GM20431 (cell line): ENCODE measurements around the gene MAP4K1.

Experiments
- in situ Hi-C: fragments of 300-500 bp; cut with MseI, MboI; formaldehyde crosslinking; loops from one replicate; pipeline ENCODE4 v1.15.0; 2020; ENCODE audit warnings: low sequenced_read_pairs; ENCODE audit not compliant: unreplicated experiment

Gene MAP4K1

DNA sequence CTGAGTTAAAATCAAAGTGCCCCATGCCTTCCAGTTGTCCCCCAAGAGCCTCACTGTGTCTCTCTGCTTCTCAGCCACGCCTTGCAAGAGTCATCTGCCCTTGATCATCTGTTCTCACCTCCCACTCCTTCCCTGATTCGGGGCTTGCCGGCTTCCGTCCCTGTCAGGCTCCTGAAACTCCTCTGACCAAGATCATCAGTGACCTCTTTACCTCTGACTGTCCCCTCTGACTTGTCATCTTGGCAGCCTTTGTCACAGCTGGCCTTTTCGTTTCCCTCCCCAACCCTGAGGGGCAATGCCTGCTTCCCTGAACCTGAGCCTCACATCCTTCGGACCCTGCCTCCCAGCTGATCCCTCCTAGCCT lies 66.3 kb downstream of the MAP4K1 start:
- in situ Hi-C loops: no loop called here

DNA sequence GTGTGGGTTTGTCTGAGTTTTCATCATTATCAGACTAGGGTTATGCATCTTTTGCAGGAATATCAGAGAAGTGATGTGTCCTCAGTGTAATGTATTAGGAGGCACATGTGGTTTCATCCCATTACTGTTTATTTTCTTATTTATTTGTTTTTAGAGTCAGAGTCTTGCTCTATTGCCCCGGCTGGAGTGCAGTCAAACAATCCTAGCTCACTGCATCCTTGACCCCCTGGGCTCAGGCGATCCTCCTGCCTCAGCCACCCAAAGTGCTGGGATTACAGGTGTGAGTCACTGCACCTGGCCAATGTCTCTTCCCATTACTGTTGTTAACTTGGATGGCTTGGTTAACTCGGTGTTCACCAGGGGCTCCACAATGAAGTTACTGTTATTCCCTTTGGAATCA lies 67.4 kb downstream of the MAP4K1 start:
- in situ Hi-C loops: no loop called here

DNA sequence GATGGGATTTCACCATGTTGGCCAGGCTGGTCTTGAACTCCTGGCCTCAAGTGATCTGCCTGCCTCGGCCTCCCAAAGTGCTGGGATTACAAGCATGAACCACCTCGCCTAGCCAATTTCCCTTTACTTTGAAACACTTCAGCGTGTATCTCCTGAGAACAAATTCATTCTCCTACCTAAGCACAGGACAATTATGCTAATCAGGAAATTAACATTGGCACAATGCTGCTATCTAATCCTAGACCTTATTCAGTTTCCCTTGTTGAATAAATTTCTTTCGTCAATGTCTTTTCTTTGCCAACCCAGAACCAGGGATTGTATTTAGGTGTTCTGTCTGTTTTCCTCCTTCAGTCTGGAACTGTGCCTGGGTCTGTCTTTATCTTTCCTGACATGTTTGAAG lies 67.8 kb downstream of the MAP4K1 start:
- in situ Hi-C loops: loop anchor here (5.0 kb wide), 1 partner anchor 82 kb away; no protein-coding TSS in a partner anchor

DNA sequence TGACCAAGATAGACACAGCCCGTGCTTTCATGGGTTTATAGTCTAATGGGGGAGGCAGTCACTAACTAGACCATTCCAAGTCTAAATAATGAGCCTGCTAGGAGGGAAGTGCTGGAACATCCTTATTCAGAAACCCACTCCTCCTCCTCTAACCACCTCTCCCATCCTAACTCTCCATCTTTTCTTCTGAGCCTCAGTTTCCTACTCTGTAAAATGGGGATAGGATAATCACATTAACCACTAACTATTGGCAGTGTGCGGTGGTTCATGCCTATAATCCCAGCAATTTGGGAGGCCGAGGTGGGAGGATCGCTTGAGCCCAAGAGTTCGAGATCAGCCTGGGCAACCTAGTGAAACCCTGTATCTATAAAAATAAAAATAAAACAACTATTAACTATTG lies 68.7 kb downstream of the MAP4K1 start:
- in situ Hi-C loops: loop anchor here (5.0 kb wide), 1 partner anchor 83 kb away; no protein-coding TSS in a partner anchor

DNA sequence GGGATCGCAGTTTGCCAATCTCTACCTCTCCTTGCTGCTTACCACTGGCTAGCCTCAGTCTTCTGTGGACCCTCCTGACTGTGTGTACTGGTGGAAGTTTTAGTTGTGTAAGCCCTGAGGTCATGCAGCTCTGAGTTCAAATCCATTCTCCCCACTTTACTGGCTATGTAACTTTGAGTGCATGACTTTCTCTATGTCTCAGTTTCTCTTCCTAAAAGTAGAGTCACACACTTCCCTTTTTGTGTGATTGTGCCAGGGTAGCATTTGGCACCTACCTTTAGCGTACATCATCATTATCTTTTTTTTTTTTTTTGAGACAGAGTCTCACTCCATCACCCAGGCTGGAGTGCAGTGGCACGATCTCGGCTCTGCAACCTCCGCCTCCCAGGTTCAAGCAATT lies 70.3 kb downstream of the MAP4K1 start:
- in situ Hi-C loops: loop anchor here (5.0 kb wide), 1 partner anchor 85 kb away; no protein-coding TSS in a partner anchor

DNA sequence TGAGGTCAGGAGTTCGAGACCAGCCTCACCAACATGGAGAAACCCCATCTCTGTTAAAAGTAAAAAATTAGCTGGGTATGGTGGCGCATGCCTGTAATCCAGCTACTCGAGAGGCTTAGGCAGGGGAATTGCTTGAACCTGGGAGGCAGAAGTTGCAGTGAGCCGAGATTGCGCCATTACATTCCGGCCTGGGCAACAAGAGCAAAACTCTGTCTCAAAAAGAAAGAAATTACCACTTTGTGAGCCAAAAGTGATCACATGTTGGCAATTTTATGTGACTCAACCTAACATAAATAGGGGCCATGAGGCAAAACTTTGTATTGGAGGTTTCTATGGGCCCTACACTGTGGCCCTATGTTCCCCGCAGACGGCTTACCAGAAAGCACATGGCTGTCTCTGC lies 72.2 kb downstream of the MAP4K1 start:
- in situ Hi-C loops: loop anchor here (5.0 kb wide), 1 partner anchor 87 kb away; no protein-coding TSS in a partner anchor

DNA sequence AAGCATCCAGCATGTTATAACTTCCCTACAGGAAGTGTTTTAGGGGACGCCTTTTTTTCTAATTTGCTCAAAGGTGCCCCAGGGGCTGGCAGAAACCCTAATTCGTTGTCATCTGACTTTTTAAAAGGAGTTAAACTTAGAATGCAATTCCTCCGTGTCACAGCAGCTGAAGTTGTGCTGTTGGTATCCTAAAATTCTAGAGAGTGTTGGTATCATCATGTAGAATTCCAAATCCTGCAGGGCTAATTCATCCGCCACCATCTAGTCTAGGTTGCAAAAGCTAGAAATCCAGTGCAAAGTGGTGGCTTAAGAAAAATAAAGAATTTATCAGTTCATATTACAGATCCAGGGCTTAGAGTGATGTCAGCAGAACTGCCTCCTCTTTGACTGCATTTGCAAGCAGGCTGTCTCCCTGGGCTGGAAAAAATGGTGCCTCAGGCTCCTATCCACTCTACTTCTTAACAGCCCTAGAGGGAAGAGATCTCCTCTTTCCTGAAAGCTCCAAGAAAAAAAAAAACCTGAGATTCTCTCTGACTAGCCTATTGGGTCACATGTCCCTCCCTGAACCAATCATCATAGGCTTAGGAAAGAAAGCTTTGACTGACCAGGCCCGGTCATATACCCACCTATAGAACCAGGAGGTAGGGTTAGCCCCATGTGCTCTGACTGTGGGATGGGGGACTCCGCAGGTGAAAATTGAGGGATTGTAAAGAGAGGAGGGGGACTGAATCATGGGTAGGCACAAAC lies 73.0 kb downstream of the MAP4K1 start:
- in situ Hi-C loops: loop anchor here (5.0 kb wide), 1 partner anchor 88 kb away; no protein-coding TSS in a partner anchor

DNA sequence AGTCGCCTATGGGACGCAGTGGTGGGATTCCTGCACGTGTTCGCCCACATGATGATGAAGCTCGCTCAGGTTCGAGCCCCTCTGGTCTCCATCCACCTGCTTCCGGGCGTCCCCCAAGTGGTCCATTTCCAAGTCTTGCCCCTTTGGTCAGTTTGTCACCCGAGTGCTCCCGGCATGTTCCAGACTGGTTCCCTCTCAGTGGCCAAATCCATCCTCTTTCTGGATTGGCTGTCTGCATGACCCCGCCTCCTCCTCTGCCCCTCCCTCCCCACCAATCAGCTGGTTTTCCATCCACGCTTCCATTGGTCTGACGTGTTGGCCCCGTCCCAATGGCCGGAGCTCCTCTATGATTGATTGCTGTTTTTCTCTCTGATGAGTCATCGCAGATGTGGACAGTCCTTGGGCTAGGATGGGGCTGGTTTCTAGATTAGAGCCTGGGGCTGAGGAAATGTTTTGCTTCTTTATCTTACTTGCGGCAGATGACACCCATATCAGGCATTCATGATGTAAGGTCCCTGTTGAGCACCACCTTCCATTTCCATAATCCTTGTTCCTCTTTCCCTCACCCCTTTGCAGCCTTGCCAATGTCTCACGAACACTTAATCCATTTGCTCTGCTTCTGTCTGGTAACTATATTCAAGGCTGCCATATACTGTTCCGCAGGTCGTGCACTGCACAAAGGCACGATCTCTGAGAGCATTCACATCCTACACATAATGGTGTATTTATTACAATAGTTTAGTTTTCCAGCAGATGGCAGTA lies 73.8 kb downstream of the MAP4K1 start:
- in situ Hi-C loops: no loop called here

DNA sequence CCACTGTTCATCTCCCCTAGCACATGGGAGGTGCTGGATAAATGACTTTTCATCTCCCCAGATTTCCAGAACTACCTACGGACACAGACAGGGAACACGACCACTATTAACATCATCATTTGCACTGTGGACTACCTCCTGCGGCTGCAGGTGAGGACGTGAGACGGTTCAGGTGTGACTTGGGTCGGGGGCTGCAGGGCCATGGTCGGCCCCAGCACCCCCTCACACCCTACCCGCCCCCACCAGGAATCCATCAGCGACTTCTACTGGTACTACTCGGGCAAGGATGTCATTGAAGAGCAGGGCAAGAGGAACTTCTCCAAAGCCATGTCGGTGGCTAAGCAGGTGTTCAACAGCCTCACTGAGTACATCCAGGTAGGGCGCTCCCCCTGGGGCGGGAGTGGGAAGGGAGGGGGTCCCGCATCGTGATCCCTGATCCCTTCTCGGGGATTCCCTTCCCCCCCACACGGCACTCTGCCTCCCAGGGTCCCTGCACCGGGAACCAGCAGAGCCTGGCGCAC lies 74.4 kb downstream of the MAP4K1 start:
- in situ Hi-C loops: no loop called here

DNA sequence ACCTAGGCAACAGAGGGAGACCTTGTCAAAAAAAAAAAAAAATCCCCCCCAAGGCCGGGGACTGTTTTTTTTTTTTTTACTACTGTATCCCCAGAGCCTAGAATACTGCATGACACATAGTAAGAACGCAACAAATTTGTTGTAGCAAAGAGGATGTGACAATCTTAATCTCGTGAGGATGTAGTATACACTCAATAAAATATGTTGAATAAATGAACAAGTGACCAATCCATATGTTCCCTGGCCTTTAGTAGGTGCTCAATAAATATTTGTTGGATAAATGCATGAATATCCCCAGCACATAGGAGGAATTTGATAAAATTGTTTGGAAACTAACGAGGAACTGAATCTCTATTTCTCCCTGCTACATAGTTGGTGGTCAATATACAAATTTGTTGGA lies 75.7 kb downstream of the MAP4K1 start:
- in situ Hi-C loops: no loop called here

DNA sequence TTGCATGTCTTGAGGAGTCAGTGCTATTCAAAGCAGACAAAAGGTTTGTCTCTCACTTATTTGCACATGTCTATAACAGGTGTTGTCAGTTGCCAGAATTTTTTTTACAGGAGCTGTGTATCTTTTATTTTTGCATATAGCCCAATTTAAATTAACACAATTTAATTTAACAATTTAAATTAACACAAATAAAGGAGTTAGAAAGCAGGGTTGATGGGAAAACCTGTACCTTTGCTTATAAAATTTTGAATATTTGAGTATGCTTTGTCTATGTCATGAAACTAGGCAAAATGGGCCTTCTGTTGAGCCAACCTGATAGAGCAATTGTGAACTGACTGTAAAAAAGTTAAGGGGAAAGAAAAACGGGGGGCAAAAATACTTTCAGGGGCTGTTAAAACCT lies 78.0 kb downstream of the MAP4K1 start:
- in situ Hi-C loops: no loop called here

DNA sequence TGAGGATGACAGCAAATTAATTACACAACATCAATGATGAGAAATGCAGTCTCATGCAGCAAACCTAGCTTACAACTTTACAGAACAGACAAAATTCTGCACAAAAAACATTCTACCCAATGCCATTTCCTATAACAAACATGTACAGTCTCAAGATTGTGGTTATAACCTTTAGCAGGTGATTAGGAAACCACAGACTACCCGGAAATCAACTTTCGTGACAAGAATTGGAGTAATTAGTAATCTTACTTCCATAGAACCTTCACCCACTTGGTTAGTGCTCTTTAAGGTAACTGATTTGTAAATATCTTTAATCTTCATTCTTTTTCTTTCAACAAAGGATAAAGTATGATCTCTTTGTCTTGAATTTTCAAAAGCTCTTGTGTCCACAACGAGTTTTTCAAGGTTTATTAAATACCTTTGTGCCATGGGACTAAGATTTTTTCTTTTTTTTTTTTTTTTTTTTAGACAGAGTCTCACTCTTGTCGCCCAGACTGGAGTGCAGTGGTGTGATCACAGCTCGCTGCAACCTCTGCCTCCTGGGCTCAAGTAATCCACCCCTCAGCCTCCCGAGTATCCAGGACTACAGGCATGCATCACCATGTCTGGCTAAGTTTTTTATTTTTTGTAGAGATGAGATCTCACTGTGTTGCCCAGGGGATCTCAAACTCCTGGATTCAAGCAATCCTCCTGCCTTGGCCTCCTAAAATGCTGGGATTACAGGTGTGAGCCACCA lies 78.8 kb downstream of the MAP4K1 start:
- in situ Hi-C loops: no loop called here

DNA sequence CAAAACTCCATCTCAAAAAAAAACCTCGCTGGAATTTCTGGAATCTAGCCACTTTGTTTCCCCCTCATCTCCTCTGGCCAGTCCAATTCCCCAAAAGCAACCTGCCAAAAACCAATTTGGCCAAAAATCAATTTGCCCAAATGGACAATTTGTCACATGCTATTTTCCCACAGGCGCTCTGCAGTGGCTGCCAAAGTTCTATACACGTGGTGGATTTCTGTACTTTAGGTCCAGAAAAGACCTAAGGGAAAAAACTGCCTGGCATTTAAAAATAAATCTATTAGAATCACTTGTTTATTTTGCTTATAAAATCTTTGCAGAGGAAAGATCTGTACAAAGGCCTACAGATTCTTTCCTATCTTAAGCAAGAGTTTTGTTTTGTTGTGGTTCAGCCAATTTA lies 79.4 kb downstream of the MAP4K1 start:
- in situ Hi-C loops: no loop called here
